ENCODE data around the gene CEP41. TPM values are rescaled to one million over a fixed set of nuclear protein-coding genes. Genes with fewer than 3 reads are reported as not detected.
A peak's percentile ranks its signal among the peaks of the same experiment; 100 is the strongest.

Gene CEP41
- total RNA-seq, 1 experiment from 2014 or later, result 7.1 TPM

- ATAC-seq (no peak), DNase-seq (ENCODE audit: low spot score) (no peak)
- H3K4me3 Mint-ChIP-seq, result no peak overlapping the region
Observed at GRCh38 chr7:130369110-130369711, 71.6 kb downstream of the CEP41 start.

GRCh38 chr7:130367836-130368746, 72.7 kb downstream of the CEP41 start:
- Mint-ChIP-seq H3K27me3 (ENCODE audit: low read depth) (no peaks in the 10 kb centered on the region; the same call in 1 of the 2 replicates), H3K4me3 (no peak overlapping the region), H3K4me1 (peaks cover 28% of the 10 kb centered on the region), H3K27ac (no peak overlapping the region), H3K9me3 (peaks cover 5% of the 10 kb centered on the region), H3K36me3 (peaks cover 3% of the 10 kb centered on the region; the same call in 1 of the 2 replicates)
- TF ChIP-seq ATF6 (CRISPR knock-in tag; IDR thresholded peaks at IDR 0.05), result no peak
- TF ChIP-seq ZNF263 (CRISPR knock-in tag; IDR thresholded peaks at IDR 0.05; ENCODE audit: low read depth), result no peak
- no peak for TF ChIP-seq MXD4 (CRISPR knock-in tag; IDR thresholded peaks at IDR 0.05; ENCODE audit: borderline replicate concordance)
- TF ChIP-seq ZNF121 (CRISPR knock-in tag; IDR thresholded peaks at IDR 0.05), result peak; percentile 50; the same call in 1 of the 2 replicates
- no peak for DNase-seq (ENCODE audit: low spot score)
- ChIA-PET POLR2A (interaction anchor here (1.2 kb wide), 1 partner anchor 98 kb away, joined by 3 read pairs; no protein-coding TSS in a partner anchor), CTCF (interaction anchor here (2.1 kb wide), 1 partner anchor 13 kb away, joined by 9 read pairs; the partner anchor contains the start of gene CPA1)
- no peak for ATAC-seq

More at GRCh38 chr7:130369110-130369711, 71.6 kb downstream of the CEP41 start:
- Mint-ChIP-seq H3K4me1 (peaks cover 35% of the 10 kb centered on the region), H3K36me3 (peaks cover 3% of the 10 kb centered on the region; the same call in 1 of the 2 replicates), H3K27ac (no peak overlapping the region), H3K27me3 (ENCODE audit: low read depth) (no peaks in the 10 kb centered on the region), H3K9me3 (peaks cover 5% of the 10 kb centered on the region)
- ChIA-PET CTCF (interaction anchor here (2.1 kb wide), 1 partner anchor 12 kb away, joined by 9 read pairs; the partner anchor contains the start of gene CPA1), POLR2A (no interaction called here)
- TF ChIP-seq CDX4 (CRISPR knock-in tag; IDR thresholded peaks at IDR 0.05; ENCODE audit: borderline replicate concordance) (no peak), ZBTB21 (CRISPR knock-in tag; IDR thresholded peaks at IDR 0.05; ENCODE audit: borderline replicate concordance) (no peak), ESRRA (CRISPR knock-in tag; IDR thresholded peaks at IDR 0.05; ENCODE audit: borderline replicate concordance) (no peak)

- CTCF ChIA-PET, result interaction anchor here (2.1 kb wide), 1 partner anchor 14 kb away, joined by 9 read pairs; the partner anchor contains the start of gene CPA1
- no peak overlapping the region for H3K27ac Mint-ChIP-seq
- no peak overlapping the region for H3K4me3 Mint-ChIP-seq
Observed at GRCh38 chr7:130367088-130367755, 73.6 kb downstream of the CEP41 start.

More at GRCh38 chr7:130367088-130367755, 73.6 kb downstream of the CEP41 start:
- H3K36me3 Mint-ChIP-seq, result peaks cover 3% of the 10 kb centered on the region; the same call in 1 of the 2 replicates
- DNase-seq (ENCODE audit: low spot score) (no peak), ATAC-seq (no peak)
- peaks cover 5% of the 10 kb centered on the region for H3K9me3 Mint-ChIP-seq
- H3K27me3 Mint-ChIP-seq (ENCODE audit: low read depth), result no peaks in the 10 kb centered on the region; the same call in 1 of the 2 replicates
- peaks cover 21% of the 10 kb centered on the region for H3K4me1 Mint-ChIP-seq
- POLR2A ChIA-PET, result interaction anchor here (1.2 kb wide), 1 partner anchor 98 kb away, joined by 3 read pairs; no protein-coding TSS in a partner anchor
- TF ChIP-seq USF2 (CRISPR knock-in tag; IDR thresholded peaks at IDR 0.05) (peak; percentile 46), E2F1 (CRISPR knock-in tag; IDR thresholded peaks at IDR 0.05) (no peak), ZNF232 (CRISPR knock-in tag; IDR thresholded peaks at IDR 0.05) (no peak)
